ENCODE results near the gene BCLAF1.

The BCLAF1 gene

GRCh38 chr6:136249811-136250685, 39.6 kb downstream of the BCLAF1 start, which contains the start of gene MTFR2:
MTFR2 (minus strand) TSS chr6:136250311; CDS start chr6:136249099, 1,212 bp downstream.
- H3K4me3 ChIP-seq (IDR thresholded peaks at IDR 0.05; ENCODE audit: insufficient read depth, low read depth, low read length), result peak within 1 kb of the TSS; percentile 63
- TF ChIP-seq, protein P1, sequence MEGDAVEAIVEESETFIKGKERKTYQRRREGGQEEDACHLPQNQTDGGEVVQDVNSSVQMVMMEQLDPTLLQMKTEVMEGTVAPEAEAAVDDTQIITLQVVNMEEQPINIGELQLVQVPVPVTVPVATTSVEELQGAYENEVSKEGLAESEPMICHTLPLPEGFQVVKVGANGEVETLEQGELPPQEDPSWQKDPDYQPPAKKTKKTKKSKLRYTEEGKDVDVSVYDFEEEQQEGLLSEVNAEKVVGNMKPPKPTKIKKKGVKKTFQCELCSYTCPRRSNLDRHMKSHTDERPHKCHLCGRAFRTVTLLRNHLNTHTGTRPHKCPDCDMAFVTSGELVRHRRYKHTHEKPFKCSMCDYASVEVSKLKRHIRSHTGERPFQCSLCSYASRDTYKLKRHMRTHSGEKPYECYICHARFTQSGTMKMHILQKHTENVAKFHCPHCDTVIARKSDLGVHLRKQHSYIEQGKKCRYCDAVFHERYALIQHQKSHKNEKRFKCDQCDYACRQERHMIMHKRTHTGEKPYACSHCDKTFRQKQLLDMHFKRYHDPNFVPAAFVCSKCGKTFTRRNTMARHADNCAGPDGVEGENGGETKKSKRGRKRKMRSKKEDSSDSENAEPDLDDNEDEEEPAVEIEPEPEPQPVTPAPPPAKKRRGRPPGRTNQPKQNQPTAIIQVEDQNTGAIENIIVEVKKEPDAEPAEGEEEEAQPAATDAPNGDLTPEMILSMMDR (conservative IDR thresholded peaks at IDR 0.05; ENCODE audit: low read depth, low read length), result no peak
- no peaks in the 10 kb centered on the region for H4K20me1 ChIP-seq (ENCODE audit: insufficient read depth)
- peak within 1 kb of the TSS; percentile 34 for H3K27ac ChIP-seq
- H3K36me3 ChIP-seq (ENCODE audit: insufficient read depth), result no peaks in the 10 kb centered on the region
- H3K79me2 ChIP-seq (ENCODE audit: insufficient read depth, low read depth), result peaks cover 9% of the 10 kb centered on the region; the same call in 1 of the 2 replicates
- peaks cover 8% of the 10 kb centered on the region for H3K4me1 ChIP-seq (ENCODE audit: low read depth, poor library complexity, severe bottlenecking)
- H2AFZ ChIP-seq (ENCODE audit: low read depth), result peak within 1 kb of the TSS; percentile 64
- no peaks in the 10 kb centered on the region for H3K27me3 ChIP-seq (ENCODE audit: insufficient read depth, low read depth)
- H3K4me2 ChIP-seq, result peak within 1 kb of the TSS; percentile 55
- H3K9ac ChIP-seq, result peak within 1 kb of the TSS; percentile 69

- peak overlapping the region; percentile 63 for H3K4me3 ChIP-seq (IDR thresholded peaks at IDR 0.05; ENCODE audit: insufficient read depth, low read depth, low read length)
- peaks cover 9% of the 10 kb centered on the region; the same call in 1 of the 2 replicates for H3K79me2 ChIP-seq (ENCODE audit: insufficient read depth, low read depth)
- no peaks in the 10 kb centered on the region for H3K27me3 ChIP-seq (ENCODE audit: insufficient read depth, low read depth)
- peaks cover 8% of the 10 kb centered on the region for H3K4me1 ChIP-seq (ENCODE audit: low read depth, poor library complexity, severe bottlenecking)
- peak overlapping the region; percentile 69 for H3K9ac ChIP-seq
- no peaks in the 10 kb centered on the region for H4K20me1 ChIP-seq (ENCODE audit: insufficient read depth)
- no peaks in the 10 kb centered on the region for H3K36me3 ChIP-seq (ENCODE audit: insufficient read depth)
- TF ChIP-seq, protein P1 (conservative IDR thresholded peaks at IDR 0.05; ENCODE audit: low read depth, low read length), result no peak
- peak overlapping the region; percentile 64; the same call in 1 of the 2 replicates for H2AFZ ChIP-seq (ENCODE audit: low read depth)
- peak overlapping the region; percentile 55 for H3K4me2 ChIP-seq
- H3K27ac ChIP-seq, result peak overlapping the region; percentile 34; the same call in 1 of the 2 replicates
Measured at GRCh38 chr6:136249336-136249735, 40.3 kb downstream of the BCLAF1 start.

DNA sequence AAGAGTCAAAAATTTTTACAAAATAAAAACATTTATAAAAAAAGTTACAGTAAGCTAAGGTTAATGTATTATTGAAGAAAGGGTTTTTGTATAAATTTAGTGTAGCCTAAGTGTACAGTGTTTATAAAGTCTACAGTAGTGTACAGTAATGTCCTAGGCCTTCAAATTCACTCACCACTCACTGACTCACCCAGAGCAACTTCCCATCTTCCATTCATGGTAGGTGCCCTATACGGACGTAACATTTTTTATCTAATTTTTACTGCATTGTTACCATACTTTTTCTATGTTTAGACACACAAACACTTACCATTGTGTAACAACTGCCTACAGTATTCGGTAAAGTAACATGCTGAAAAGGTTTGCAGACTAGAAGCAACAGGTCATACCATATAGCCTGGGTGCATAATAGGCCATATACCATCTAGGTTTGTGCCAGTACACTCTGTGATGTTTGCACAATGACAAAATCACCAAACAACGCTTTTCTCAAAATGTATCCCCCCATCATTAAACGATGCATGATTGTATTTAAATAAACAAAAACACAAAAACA, 45.5 kb downstream of the BCLAF1 start:
- no peak overlapping the region for H2AFZ ChIP-seq (ENCODE audit: low read depth)
- peaks cover 7% of the 10 kb centered on the region for H3K4me1 ChIP-seq (ENCODE audit: low read depth, poor library complexity, severe bottlenecking)
- H3K27me3 ChIP-seq (ENCODE audit: insufficient read depth, low read depth), result no peaks in the 10 kb centered on the region
- no peak overlapping the region for H3K4me3 ChIP-seq (IDR thresholded peaks at IDR 0.05; ENCODE audit: insufficient read depth, low read depth, low read length)
- H3K4me2 ChIP-seq, result no peak overlapping the region
- H4K20me1 ChIP-seq (ENCODE audit: insufficient read depth), result no peaks in the 10 kb centered on the region
- peaks cover 7% of the 10 kb centered on the region; the same call in 1 of the 2 replicates for H3K79me2 ChIP-seq (ENCODE audit: insufficient read depth, low read depth)
- no peak overlapping the region for H3K27ac ChIP-seq
- TF ChIP-seq, protein P1 (conservative IDR thresholded peaks at IDR 0.05; ENCODE audit: low read depth, low read length), result no peak
- no peak overlapping the region for H3K9ac ChIP-seq
- H3K36me3 ChIP-seq (ENCODE audit: insufficient read depth), result no peaks in the 10 kb centered on the region

- H3K27me3 ChIP-seq (ENCODE audit: insufficient read depth, low read depth), result no peaks in the 10 kb centered on the region
- no peak overlapping the region for H3K4me2 ChIP-seq
- H3K79me2 ChIP-seq (ENCODE audit: insufficient read depth, low read depth), result no peaks in the 10 kb centered on the region
- no peak overlapping the region for H2AFZ ChIP-seq (ENCODE audit: low read depth)
- no peaks in the 10 kb centered on the region for H4K20me1 ChIP-seq (ENCODE audit: insufficient read depth)
- no peak overlapping the region for H3K9ac ChIP-seq
- TF ChIP-seq, protein P1 (conservative IDR thresholded peaks at IDR 0.05; ENCODE audit: low read depth, low read length), result no peak
- H3K4me3 ChIP-seq (IDR thresholded peaks at IDR 0.05; ENCODE audit: insufficient read depth, low read depth, low read length), result no peak overlapping the region
- H3K36me3 ChIP-seq (ENCODE audit: insufficient read depth), result no peaks in the 10 kb centered on the region
- no peak overlapping the region for H3K27ac ChIP-seq
- H3K4me1 ChIP-seq (ENCODE audit: low read depth, poor library complexity, severe bottlenecking), result no peaks in the 10 kb centered on the region
Measured at GRCh38 chr6:136236466-136237293, 53.0 kb downstream of the BCLAF1 start.
